PC-3 (cell line): ENCODE results near the gene FOXN3. TPM values are rescaled to one million over a fixed set of nuclear protein-coding genes. Genes with fewer than 3 reads are reported as not detected.

ENCODE experiments used
- ATAC-seq: fragments of 200-7000 bp; cut with Tn5 transposase; 2 replicates; pipeline ENCODE4 v1.9.1; 2020; ENCODE audit warnings: mild to moderate bottlenecking, moderate library complexity
- BruUV-seq: library from RNA; stranded (reverse); fragments of 400-500 nt; replicated peaks from 2 replicates; lab custom pipeline; 2021; lab: Mats Ljungman, UMichigan
- CTCF ChIA-PET: fragments of 300-600 bp; sonication (Branson Sonifier 250); formaldehyde crosslinking; loops from one replicate; lab custom pipeline; 2022; ENCODE audit warnings: antibody characterized with exemption; lab: Charles Lee
- POLR2A ChIA-PET: fragments of 300-600 bp; sonication (Branson Sonifier 250); formaldehyde crosslinking; loops from one replicate; lab custom pipeline; 2022; ENCODE audit warnings: antibody characterized with exemption; ENCODE audit not compliant: unreplicated experiment; lab: Charles Lee
- DNase-seq: peaks from one replicate; pipeline ENCODE4 v3.0.0-alpha.2; 2015
- H2AFZ ChIP-seq: fragments of 300-600 bp; sonication (generic); 2 replicates; pipeline ENCODE4 v1.6.0; 2016; ENCODE audit warnings: antibody characterized with exemption, low read length
- H3F3A ChIP-seq: fragments of 300-600 bp; sonication (generic); one replicate; pipeline ENCODE4 v1.6.0; 2017; ENCODE audit warnings: antibody characterized with exemption, low read length, control low read depth, mild to moderate bottlenecking; ENCODE audit not compliant: unreplicated experiment
- H3K27ac ChIP-seq: fragments of 300-600 bp; sonication (generic); 2 replicates; pipeline ENCODE4 v1.5.1; 2016; ENCODE audit warnings: mild to moderate bottlenecking, low read length
- H3K27me3 ChIP-seq: fragments of 300-600 bp; sonication (generic); 2 replicates; pipeline ENCODE4 v1.6.1; 2016; ENCODE audit warnings: low read length, mixed read lengths
- H3K36me3 ChIP-seq: fragments of 300-600 bp; sonication (generic); 2 replicates; pipeline ENCODE4 v1.6.1; 2016; ENCODE audit warnings: low read depth, mixed run types, low read length, mixed read lengths
- H3K4me1 ChIP-seq: fragments of 300-600 bp; sonication (generic); 2 replicates; pipeline ENCODE4 v1.5.1; 2016; ENCODE audit warnings: low read length; ENCODE audit not compliant: insufficient read depth
- H3K4me2 ChIP-seq: fragments of 300-600 bp; sonication (generic); 2 replicates; pipeline ENCODE4 v1.6.0; 2016; ENCODE audit warnings: low read length
- H3K4me3 ChIP-seq: fragments of 300-600 bp; sonication (generic); 2 replicates; pipeline ENCODE4 v1.5.1; 2016; ENCODE audit warnings: mild to moderate bottlenecking, low read length, mixed read lengths
- H3K79me2 ChIP-seq: fragments of 300-600 bp; sonication (generic); 2 replicates; pipeline ENCODE4 v1.6.1; 2017; ENCODE audit warnings: low read length, mixed read lengths
- H3K9ac ChIP-seq: fragments of 300-600 bp; sonication (generic); 2 replicates; pipeline ENCODE4 v1.6.0; 2016; ENCODE audit warnings: mild to moderate bottlenecking, low read length
- H3K9me2 ChIP-seq: fragments of 300-600 bp; sonication (generic); replicated peaks from 2 replicates; pipeline ENCODE4 v1.6.1; 2016; ENCODE audit warnings: mixed run types, low read length, mixed read lengths
- H3K9me3 ChIP-seq: fragments of 300-600 bp; sonication (generic); 2 replicates; pipeline ENCODE4 v1.6.1; 2016; ENCODE audit warnings: low read length, mixed read lengths
- H4K20me1 ChIP-seq: fragments of 300-600 bp; sonication (generic); 2 replicates; pipeline ENCODE4 v1.6.1; 2016; ENCODE audit warnings: low read length, mixed read lengths
- CTCF ChIP-seq: fragments of 300-600 bp; sonication (generic); conservative IDR thresholded peaks from 2 replicates; pipeline ENCODE4 v1.5.1; 2017; ENCODE audit warnings: antibody characterized with exemption, low read depth, mild to moderate bottlenecking, low read length
- EZH2 ChIP-seq: fragments of 300-600 bp; sonication (generic); IDR thresholded peaks from one replicate; pipeline ENCODE4 v1.6.1; 2017; ENCODE audit warnings: antibody characterized with exemption, mild to moderate bottlenecking, low read length; ENCODE audit not compliant: unreplicated experiment
- EZH2phosphoT487 ChIP-seq: fragments of 300-600 bp; sonication (generic); IDR thresholded peaks from 2 replicates; pipeline ENCODE4 v1.6.1; 2018; ENCODE audit warnings: mild to moderate bottlenecking, antibody characterized with exemption, low read length, borderline replicate concordance
- intact Hi-C: fragments of 100-400 bp; cut with micrococcal nuclease; formaldehyde crosslinking; loops from 2 replicates; pipeline ENCODE4 v1.9.0; 2023
- total RNA-seq: library from RNA; depleted of rRNA; stranded (reverse); fragments of >200 nt; gene quantifications from 2 replicates; pipeline ENCODE4 v1.2.3, GENCODE V29; 2014

Gene FOXN3
- total RNA-seq, 1 experiment from 2014 or later: 13.3 TPM

DNA sequence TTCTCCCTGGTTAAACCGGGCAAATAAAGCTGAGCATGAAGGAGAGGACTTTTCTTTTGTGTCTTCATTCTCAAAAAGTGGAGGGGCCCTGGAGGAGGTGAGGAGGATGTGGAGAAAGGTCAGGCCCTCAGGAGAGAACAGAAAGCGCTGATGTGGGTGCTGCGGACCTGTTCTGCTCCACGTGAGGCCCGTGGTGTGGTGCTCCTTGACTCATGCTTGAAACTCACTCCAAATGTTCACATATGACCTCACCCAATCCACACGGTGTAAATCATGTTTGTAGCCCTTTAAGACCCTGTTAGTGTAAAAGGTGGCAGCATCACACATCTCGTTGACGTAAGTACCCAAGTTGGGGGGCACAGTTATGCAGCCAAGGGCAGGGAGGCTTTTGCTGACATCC is 126.2 kb downstream of the FOXN3 start:
- ATAC-seq (no peak), DNase-seq (no peak)
- TF ChIP-seq EZH2phosphoT487 (no peak), EZH2 (no peak), CTCF (no peak)
- no peaks in the 10 kb centered on the region for H3K9me2 ChIP-seq
- H3K9ac ChIP-seq: no peak overlapping the region
- no peak overlapping the region for H3K27ac ChIP-seq
- ChIA-PET CTCF (no interaction called here), POLR2A (no interaction called here)
- BruUV-seq: no TSS peak
- H3K79me2 ChIP-seq: no peaks in the 10 kb centered on the region
- H3K4me3 ChIP-seq: no peak overlapping the region
- H3K9me3 ChIP-seq: no peaks in the 10 kb centered on the region
- H3K36me3 ChIP-seq: no peaks in the 10 kb centered on the region
- H3K4me1 ChIP-seq: no peaks in the 10 kb centered on the region
- intact Hi-C loops: no loop called here
- no peak overlapping the region for H2AFZ ChIP-seq
- H3K27me3 ChIP-seq: no peaks in the 10 kb centered on the region
- no peaks in the 10 kb centered on the region for H4K20me1 ChIP-seq
- H3K4me2 ChIP-seq: no peak overlapping the region
- H3F3A ChIP-seq: no peaks in the 10 kb centered on the region

DNA sequence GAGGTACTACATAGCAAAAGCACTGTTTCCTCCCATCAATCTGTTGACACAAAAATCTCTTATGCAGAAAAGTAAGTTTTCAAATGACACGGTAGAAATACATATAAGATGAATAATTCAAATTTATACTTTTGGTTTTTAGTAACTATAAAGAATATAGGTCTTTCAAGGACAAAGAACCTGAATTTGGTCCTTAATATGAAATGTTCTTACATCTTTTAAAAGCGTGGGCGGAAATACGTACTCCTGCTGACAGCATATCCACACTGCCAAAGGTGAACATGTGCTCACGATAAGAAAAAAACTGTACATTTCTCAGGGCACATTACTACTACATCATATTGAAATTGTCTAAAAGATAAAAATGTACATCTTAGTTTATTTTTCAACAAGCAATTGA is 127.6 kb downstream of the FOXN3 start:
- ChIA-PET CTCF (no interaction called here), POLR2A (interaction anchor here (0.6 kb wide), 1 partner anchor 58 kb away, joined by 3 read pairs; no protein-coding TSS in a partner anchor)
- no peak overlapping the region for H3K4me3 ChIP-seq
- no peaks in the 10 kb centered on the region for H4K20me1 ChIP-seq
- intact Hi-C loops: no loop called here
- no TSS peak for BruUV-seq
- H3K9me3 ChIP-seq: no peaks in the 10 kb centered on the region
- no peaks in the 10 kb centered on the region for H3K9me2 ChIP-seq
- no peaks in the 10 kb centered on the region for H3K27me3 ChIP-seq
- H3K79me2 ChIP-seq: no peaks in the 10 kb centered on the region
- DNase-seq (no peak), ATAC-seq (no peak)
- no peak for TF ChIP-seq EZH2
- no peak for TF ChIP-seq CTCF
- no peak for TF ChIP-seq EZH2phosphoT487
- H3K27ac ChIP-seq: no peak overlapping the region
- H3K4me2 ChIP-seq: no peak overlapping the region
- no peak overlapping the region for H3K9ac ChIP-seq
- H3K36me3 ChIP-seq: no peaks in the 10 kb centered on the region
- no peak overlapping the region for H2AFZ ChIP-seq
- H3F3A ChIP-seq: no peaks in the 10 kb centered on the region
- no peaks in the 10 kb centered on the region for H3K4me1 ChIP-seq

DNA sequence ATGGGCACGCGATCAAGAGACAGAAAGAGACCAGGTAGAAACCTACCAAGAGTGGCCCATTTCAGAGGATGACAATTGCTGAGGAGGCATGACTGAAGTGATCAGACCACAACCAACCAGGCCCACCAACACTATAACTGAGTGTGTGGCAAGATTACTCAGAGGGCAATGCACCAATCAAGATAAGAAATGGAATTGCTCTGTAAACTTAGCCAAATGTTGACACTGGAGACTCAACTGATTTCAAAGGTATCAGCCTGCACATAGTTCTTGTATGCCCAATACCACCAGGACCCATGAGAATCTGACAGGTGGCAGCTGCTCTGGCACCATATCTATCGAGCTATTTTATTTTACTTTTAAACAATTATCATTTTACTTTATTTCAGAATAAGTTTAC is 128.9 kb downstream of the FOXN3 start:
- Histone ChIP-seq H3K9me3 (no peaks in the 10 kb centered on the region), H3K4me2 (no peak overlapping the region), H3F3A (no peaks in the 10 kb centered on the region), H3K4me1 (no peaks in the 10 kb centered on the region), H3K27ac (no peak overlapping the region), H3K79me2 (no peaks in the 10 kb centered on the region), H3K4me3 (no peak overlapping the region), H3K9ac (no peak overlapping the region), H3K27me3 (no peaks in the 10 kb centered on the region), H3K36me3 (no peaks in the 10 kb centered on the region), H3K9me2 (no peaks in the 10 kb centered on the region), H4K20me1 (no peaks in the 10 kb centered on the region), H2AFZ (no peak overlapping the region)
- TF ChIP-seq EZH2phosphoT487: no peak
- no peak for TF ChIP-seq EZH2
- TF ChIP-seq CTCF: no peak
- DNase-seq (no peak), ATAC-seq (no peak)
- ChIA-PET POLR2A (no interaction called here), CTCF (no interaction called here)
- no TSS peak for BruUV-seq
- intact Hi-C loops: no loop called here
